ENCODE measurements around the gene OAS2.

OAS2 gene

GRCh38 chr12:113007166-113007565 lies 28.8 kb downstream of the OAS2 start:
- TF ChIP-seq CTCF (IDR thresholded peaks at IDR 0.05; ENCODE audit: low read depth, low read length, missing control alignments) = no peak
- no peak overlapping the region for H3K4me3 ChIP-seq (replicated peaks; ENCODE audit: low read depth, low read length)
- DNase-seq (ENCODE audit: extremely low read depth, low read depth) = no peak

GRCh38 chr12:113010701-113011100 lies 32.4 kb downstream of the OAS2 start:
- TF ChIP-seq CTCF (IDR thresholded peaks at IDR 0.05; ENCODE audit: low read depth, low read length, missing control alignments) = no peak
- DNase-seq (ENCODE audit: extremely low read depth, low read depth) = no peak
- H3K4me3 ChIP-seq (replicated peaks; ENCODE audit: low read depth, low read length) = no peak overlapping the region

- H3K4me3 ChIP-seq (replicated peaks; ENCODE audit: low read depth, low read length) = no peak overlapping the region
- DNase-seq (ENCODE audit: extremely low read depth, low read depth) = no peak
- TF ChIP-seq CTCF (IDR thresholded peaks at IDR 0.05; ENCODE audit: low read depth, low read length, missing control alignments) = no peak
Observed at GRCh38 chr12:113014565-113014964, 36.2 kb downstream of the OAS2 start.

GRCh38 chr12:113016796-113017195 lies 38.5 kb downstream of the OAS2 start:
- DNase-seq (ENCODE audit: extremely low read depth, low read depth) = no peak
- H3K4me3 ChIP-seq (replicated peaks; ENCODE audit: low read depth, low read length) = no peak overlapping the region
- no peak for TF ChIP-seq CTCF (IDR thresholded peaks at IDR 0.05; ENCODE audit: low read depth, low read length, missing control alignments)

- no peak for DNase-seq (ENCODE audit: extremely low read depth, low read depth)
- no peak for TF ChIP-seq CTCF (IDR thresholded peaks at IDR 0.05; ENCODE audit: low read depth, low read length, missing control alignments)
- H3K4me3 ChIP-seq (replicated peaks; ENCODE audit: low read depth, low read length) = no peak overlapping the region
Observed at GRCh38 chr12:113019025-113019424, 40.7 kb downstream of the OAS2 start.

- DNase-seq (ENCODE audit: extremely low read depth, low read depth) = no peak
- no peak overlapping the region for H3K4me3 ChIP-seq (replicated peaks; ENCODE audit: low read depth, low read length)
- no peak for TF ChIP-seq CTCF (IDR thresholded peaks at IDR 0.05; ENCODE audit: low read depth, low read length, missing control alignments)
Observed at GRCh38 chr12:113021500-113021899, 43.2 kb downstream of the OAS2 start.

- TF ChIP-seq CTCF (IDR thresholded peaks at IDR 0.05; ENCODE audit: low read depth, low read length, missing control alignments) = no peak
- DNase-seq (ENCODE audit: extremely low read depth, low read depth) = no peak
- H3K4me3 ChIP-seq (replicated peaks; ENCODE audit: low read depth, low read length) = no peak overlapping the region
Observed at GRCh38 chr12:113022563-113023297, 44.4 kb downstream of the OAS2 start.

All from HFF-Myc (cell line).